Activated T-helper 1 cell treated with Interleukin-2 at 50 U/mL for 16 hours (primary cell): ENCODE measurements around the gene GH2.

Source experiments
- DNase-seq: peaks from one replicate; pipeline ENCODE4 v3.0.0-alpha.2; 2020; ENCODE audit warnings: low read depth

GH2 gene

DNA sequence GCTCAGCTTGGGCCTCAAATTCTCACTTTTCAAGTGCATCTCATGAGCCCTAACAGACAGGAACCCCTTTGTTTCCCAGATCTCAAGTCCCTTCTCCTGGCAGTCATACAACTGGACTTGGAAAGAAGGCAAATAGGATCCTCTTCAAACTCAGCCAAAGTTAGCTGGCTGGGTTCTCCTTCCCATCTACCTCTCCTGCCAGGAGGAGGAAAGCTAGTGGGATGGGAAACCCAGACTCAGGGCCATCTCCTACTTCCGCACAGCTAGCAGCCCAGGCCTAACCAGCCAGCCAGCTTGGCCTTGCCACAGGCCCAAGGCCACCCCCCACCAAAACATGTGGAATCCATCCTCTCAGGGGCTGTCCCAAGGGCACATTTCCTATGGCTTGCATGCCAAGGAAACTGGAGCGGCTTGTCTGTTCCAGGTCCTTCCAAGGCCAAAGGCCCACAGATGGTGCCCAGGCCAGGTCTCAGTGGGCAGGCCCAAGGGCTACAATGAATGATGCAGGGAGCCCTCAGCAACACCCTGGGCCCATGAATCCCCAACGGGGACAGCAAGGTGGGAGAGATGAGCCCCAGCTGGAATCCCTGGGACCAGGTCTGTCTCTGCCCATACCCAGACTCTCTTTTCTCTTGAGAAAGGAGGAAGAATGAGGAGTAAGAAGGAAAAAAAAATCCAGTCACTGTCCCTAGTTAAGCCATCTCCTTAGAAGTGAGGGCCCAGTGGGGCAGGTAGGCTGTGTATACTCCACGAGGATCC, 41.0 kb downstream of the GH2 start:
- no peak for DNase-seq

DNA sequence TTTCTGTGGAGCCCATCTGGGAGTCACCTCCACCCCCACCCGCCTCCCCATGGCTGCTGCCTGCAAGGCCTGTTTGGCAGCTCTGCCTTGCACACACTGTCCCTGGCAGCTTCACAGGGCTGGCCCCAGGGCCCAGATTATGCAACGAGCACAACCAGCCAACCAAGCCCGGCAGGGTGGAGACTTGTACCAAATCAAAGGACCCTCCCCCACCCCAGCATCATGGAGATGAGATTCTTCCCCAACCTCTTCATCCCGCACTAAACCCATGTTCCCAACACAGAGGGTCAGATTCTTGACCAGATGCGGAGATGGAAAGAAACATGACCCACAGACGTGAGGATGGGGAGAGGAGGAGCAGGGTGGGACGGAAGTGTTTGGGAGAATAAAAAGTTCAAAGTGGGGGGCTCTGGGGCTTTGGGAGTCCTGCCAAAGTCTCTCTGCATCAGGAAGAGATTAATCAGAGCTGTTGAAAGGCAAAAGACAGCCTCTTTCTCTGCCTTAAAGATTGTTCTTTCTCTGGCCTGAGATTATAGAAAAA, 43.0 kb downstream of the GH2 start:
- no peak for DNase-seq

DNA sequence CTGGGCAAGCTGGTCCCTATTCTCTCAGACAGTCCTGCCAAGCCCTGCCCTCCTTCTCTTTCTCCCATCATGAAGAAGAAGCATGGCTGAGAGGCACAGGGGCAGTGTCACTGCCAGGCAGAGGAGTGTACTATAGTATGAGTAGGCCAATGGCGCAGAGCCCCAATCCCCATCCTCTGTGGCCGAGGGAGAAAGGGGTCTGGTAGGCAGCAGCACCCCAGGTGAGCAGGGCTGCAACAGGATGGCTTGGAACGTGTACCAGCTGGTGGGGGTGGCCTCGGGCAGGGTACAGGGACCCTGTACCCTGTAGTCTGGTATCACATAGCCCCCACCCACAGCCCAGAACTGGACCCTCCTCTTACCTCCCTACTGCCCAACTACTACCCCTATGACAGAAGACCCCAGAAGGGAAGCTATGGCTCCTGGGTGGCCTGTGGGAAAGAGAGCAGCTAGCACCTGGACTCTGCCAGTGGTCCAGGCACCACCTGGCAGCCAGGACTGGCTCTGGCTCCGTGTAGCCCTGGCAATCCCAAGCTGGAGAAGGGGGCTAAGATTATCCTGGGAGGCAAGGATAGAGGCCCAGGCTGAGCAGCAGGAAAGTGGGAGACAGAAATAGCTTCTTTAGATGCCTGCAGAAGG, 43.7 kb downstream of the GH2 start:
- DNase-seq: no peak

DNA sequence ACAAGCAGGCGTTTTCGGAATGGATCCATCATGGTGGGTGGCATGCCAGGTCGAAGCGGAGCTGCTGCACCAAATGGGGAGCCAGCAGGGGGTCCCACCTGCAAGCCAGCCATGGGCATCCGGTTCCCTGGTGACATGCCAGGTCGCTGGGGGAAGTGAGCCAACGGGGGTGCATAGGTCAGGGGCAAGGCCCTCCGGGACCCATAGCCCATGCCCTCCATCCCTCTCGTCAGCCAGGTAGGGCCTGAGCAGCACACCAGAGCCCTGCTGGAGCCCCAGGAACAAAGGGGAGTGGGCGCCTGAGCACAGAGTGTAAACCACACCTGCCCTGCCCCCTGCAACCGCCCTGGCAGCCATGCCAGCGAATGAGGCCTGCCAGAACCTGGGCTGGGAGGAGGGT, 44.3 kb downstream of the GH2 start:
- DNase-seq: no peak

DNA sequence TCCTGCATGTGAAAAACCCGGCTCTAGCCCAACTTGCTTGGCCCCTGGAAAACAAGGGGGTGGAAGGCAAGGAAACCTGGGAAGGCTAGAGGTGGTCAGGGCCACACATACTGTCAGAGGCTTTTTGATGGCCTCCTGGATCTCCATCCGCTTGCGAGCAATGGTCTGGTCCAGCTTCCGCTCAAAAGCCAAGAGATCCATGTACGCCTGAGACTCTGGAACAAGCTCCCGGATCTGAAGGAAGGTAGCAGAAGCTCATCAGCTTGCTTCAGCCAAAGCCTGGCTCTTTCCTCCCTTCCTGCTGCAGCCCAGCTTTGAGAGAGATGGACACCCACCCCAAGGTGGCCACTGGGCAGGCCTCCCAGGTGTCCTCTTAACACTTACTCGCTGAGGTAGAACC, 44.9 kb downstream of the GH2 start:
- DNase-seq: no peak

DNA sequence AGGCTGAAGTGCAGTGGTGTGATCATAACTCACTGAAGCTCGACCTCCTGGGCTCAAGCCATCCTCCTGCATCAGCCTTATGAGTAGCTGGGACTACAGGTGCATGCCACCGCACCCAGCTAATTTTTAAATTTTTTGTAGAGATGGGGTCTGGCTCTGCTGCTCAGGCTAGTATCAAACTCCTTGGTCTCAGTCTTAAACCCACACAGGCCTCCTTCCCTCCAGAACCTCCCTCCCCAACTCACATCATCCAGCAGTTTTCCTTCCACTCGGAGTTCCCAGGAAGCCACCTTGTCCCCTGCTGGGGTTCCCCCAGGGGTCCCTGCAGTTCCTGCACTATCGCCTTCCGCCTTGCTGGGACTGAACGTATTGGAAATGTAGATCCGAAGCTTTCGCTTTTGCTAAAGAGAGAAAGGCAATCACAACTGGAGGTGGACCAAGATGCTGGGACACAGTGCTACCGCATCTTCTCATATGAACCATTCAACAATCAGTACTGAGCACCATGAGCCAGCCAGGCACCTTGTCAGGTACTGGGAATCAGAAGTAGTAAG, 46.5 kb downstream of the GH2 start:
- DNase-seq: no peak

DNA sequence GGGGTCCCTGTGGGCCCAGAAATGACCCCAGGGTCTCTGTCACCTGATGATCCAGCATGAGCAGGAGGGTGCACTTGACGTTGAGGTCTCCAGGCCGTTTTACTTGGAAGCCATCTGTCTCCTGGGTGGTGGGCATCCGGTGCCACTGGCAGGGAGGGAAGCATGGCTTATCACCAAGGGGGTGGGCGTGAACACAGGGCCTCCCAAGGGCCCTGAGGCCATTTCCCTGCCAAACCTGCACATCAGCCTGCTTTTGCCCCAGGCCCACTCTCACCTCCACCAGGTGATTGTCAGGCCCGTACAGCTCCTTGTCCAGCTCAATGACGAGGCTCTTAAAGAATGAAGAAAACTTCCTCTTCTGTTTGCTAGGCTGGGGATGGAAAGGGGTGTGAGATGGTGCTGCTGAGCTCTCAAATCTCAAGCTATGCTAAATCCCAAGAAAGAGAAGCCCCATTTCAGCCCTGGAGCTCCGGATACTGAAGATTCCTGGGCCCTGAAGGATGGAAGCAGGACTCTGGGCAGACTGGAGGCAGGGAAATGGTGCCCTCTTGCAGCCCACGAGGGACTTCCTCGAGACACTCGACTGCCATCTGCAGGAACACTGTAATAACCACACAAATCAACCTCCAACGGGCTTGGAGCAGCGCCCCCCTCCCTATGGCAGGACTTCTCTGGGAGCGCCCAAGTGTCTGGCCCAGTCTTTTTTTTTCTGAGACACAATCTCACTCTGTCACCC, 47.1 kb downstream of the GH2 start:
- DNase-seq: peak; percentile 49

DNA sequence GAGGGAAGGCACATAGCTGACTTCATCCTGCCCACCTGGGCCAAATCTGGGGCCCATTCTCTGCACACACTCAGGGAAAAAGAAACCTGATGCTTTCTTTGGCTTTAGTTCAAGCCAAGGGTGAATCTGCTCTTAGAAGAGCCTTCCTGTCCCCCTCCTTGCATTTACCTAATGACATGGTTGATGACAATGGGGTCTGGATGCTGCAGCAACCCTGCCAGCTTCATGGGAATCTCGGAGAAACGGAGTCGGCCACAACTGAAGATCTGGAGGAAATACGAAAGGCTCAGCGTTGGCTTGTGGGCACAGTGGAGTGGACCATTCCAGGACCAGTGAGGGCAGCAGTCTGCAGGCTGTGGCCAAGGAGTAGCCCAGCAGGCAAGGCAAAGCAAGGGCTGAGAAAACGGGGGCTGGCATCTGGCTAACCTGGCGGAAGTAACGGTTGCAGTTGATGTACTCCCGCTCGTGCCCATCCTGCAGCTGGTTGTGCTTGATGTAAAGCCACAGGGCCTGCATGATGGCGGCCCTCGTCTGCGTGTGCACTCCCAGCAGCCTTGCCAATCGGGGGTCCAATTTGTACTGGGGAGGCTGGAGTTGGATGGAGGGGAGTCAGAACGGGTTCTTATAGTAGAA, 47.9 kb downstream of the GH2 start:
- no peak for DNase-seq

DNA sequence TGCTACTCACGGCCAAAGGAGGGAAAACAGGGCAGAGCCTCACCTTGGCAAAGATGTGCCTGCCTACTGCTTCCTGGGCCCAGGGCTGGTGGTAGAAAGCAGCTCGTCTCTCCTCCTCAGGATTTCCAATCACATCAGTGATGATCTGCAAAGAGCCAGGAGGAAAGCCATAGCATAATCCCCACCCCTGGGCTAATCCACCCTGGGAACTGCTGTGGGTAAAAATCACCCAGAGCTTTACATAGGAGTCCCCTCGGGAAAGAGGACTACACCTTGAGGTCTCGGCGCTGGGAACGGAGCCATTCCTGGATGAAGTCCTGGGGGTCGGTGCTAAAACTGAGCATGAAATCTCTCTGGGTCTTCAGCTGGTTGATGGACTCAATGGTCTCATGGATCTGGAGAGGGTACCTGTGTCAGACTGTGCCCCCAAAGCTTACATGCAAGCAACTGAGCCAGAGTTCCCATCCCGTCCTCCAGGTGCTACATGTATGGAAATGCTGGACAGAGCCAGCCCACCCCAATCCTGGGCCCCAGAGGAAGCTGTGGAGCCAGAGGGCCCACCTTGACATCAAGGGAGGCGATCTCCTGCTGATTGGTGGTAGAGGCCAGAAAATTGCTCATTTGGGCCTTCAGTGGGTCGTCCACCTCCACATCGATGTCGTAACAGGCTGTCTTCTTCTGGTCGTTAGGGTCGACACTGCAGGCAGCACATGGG, 48.6 kb downstream of the GH2 start:
- DNase-seq: no peak

DNA sequence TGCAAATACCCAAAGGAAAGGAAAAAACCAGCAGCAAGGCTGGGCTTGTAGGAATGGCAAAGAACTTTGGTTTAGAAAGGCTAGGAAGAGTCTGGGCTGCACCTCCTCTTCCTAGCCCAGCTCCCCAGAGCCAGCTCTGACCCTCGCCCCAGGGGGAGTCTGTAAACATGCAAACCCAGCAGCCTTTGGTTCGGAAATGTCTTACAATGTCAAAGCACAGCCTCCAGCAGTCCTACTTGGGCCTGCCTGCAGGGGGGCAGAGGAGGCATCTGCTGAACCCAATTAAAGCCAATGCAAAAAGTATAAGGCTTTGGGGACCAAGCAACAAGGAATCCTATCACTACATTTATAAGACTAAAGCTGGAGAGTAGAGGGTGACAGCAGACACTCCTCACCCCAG, 49.3 kb downstream of the GH2 start:
- no peak for DNase-seq

DNA sequence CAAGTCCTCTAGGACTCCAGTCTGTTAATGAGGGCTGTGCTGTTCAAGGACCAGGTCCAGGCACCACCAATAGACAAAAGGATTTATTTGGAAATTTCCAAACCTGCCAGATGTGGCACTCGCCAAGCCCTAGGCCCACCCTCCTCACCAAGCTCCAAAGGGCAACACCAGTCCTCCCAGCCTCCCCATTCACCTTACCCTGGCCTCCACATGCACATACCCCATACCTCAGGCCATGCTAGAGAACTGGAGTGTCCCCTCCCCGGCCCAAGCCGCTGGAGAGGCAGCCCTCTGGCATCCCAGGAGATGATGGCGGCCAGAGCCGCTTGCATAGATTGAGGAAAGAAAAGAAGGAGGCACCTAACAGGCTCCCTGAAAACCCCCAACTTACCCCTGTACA, 49.7 kb downstream of the GH2 start:
- no peak for DNase-seq

DNA sequence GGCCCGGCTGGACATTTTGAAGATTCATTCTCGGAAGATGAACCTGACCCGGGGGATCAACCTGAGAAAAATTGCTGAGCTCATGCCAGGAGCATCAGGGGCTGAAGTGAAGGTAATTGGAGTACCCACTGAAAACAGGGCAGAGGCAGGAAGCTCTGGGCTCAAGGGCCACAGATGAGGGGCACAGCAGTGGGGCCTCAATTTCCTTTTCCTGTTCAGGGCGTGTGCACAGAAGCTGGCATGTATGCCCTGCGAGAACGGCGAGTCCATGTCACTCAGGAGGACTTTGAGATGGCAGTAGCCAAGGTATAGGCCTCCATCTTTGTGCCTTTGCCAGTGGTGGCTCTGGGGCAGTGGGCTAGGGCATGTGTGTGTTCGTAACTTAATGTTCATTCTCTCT, 50.2 kb downstream of the GH2 start:
- DNase-seq: no peak

DNA sequence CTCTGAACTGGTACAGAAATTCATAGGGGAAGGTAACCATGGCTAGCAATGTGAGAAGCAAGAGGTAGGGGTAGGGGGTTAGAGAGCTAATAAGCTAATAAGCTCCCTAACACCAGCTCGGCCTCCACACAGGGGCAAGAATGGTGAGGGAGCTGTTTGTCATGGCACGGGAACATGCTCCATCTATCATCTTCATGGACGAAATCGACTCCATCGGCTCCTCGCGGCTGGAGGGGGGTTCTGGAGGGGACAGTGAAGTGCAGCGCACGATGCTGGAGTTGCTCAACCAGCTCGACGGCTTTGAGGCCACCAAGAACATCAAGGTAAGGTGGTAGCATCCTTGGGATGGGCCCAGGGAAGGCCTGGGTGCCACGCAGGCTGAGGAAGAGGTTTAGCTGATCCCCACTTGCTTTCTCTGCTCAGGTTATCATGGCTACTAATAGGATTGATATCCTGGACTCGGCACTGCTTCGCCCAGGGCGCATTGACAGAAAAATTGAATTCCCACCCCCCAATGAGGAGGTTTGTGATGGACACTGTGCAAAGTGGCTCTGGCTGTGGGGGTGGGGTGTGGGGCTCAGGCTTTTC, 50.7 kb downstream of the GH2 start:
- no peak for DNase-seq

DNA sequence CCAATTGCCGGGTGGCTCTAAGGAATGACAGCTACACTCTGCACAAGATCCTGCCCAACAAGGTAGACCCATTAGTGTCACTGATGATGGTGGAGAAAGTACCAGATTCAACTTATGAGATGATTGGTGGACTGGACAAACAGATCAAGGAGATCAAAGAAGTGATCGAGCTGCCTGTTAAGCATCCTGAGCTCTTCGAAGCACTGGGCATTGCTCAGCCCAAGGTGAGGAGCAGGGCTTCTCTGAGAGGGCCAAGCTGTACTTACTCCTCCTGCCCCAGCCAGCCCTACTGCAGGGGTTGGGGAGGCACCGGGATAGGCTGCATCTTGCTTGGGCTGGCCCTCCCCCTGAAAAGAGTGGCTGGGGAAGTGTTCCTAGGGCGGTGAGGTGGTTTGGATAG, 51.5 kb downstream of the GH2 start:
- no peak for DNase-seq
